Measurements from ENCODE around the gene EXO5. TPM values are rescaled to one million over a fixed set of nuclear protein-coding genes. Genes with fewer than 3 reads are reported as not detected.
A peak's percentile ranks its signal among the peaks of the same experiment; 100 is the strongest.
"Not testable (repeated sequence)": the region's sequence is repeated elsewhere in the genome, so short reads cannot be mapped to it uniquely, and the experiment has no call there.

The EXO5 gene
- polyA plus RNA-seq, 6 donors from 2014 or later: 5.5 to 16.2 (median 7.4) TPM

- Mint-ChIP-seq H3K27me3 (peaks cover 4 to 12% (median 6%) of the 10 kb centered on the region in 3 donors), H3K36me3 (peaks cover 11 to 31% of the 10 kb centered on the region in 2 donors), H3K27ac (no peak overlapping the region), H3K9me3 (peaks cover 9 to 37% (median 15%) of the 10 kb centered on the region in 7 donors), H3K4me3 (no peak overlapping the region), H3K4me1 (no peaks in the 10 kb centered on the region)
- ATAC-seq (ENCODE audit: low read depth in 2 of 2) (no peak), DNase-seq (no peak)
These were observed 10.9 kb downstream of the EXO5 start for GRCh38 chr1:40519517-40519916.

DNA sequence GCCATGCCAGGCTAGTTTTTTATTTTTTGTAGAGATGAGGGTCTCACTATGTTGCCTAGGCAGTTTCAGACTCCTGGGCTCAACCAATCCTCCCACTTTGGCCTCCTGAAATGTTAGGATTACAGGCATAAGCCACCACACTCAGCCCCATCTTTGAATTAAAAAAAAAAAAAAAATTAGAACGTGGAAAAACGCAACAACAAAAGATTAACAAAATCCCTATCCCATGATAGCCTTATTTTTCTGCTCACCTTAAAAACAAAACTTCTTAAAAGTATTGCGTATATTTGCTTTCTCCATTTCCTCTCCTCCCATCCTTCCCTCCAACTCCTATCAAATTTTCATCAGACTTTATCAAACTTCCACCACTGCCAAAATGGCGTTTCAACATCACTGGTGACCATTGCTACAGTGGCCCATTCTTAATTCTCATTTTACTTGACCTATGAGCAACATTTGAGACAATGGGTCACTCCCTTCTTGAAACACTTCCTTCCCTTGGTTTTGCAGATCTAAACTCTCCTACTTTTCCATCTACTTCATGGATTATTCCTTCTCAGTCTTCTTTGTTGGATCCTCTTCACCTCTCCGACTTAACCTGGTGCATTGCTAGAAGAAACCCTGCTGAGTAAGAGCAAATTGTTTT is 22.3 kb downstream of the EXO5 start:
- Mint-ChIP-seq H3K4me1 (peaks cover 24 to 25% (median 24%) of the 10 kb centered on the region in 3 donors), H3K27ac (peak overlapping the region; percentile 95 to 97 (median 96)), H3K4me3 (peak overlapping the region; percentile 91 to 99 (median 98)), H3K9me3 (peaks cover 0 to 13% (median 7%) of the 10 kb centered on the region in 7 donors), H3K27me3 (peaks cover 4 to 18% (median 16%) of the 10 kb centered on the region in 3 donors), H3K36me3 (peaks cover 3 to 11% of the 10 kb centered on the region in 2 donors)
- DNase-seq (no peak), ATAC-seq (ENCODE audit: low read depth in 2 of 2) (no peak)

DNA sequence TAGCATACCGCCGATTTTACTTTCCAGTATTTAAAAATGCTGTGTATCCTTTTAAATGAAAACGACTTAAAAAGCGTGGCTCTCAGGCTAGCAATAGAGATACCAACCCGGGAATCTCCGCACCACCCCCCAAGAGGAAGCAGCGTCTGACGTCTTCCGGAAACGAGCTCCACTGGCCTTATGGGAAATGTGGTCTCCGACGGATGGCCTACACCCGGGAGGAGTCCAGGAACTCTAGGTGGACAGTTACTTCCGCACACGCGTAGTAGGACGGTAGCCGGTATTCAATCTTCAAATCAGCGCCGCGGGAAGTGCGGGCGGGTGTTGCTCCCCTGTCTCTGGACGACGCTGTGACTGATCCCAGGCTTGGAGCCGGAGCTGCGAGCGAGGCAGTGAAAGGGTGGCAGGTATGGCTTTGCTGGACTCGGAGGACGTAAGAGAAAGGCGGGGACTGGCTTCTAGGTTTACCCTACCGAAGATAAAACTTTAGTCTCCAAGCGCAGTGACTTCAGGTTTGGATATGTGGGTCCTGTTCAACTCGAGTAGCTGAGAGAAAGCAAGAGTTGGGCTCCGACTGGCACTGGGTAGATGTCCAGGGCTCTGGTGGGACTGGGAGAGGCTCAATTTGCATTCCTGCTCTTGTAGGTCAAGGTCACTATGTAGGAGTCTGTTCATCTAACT is 23.0 kb downstream of the EXO5 start, which contains the start of gene ZNF684:
TSS of gene ZNF684 (plus strand) at position 257 of the 681 bp plus-strand sequence. CDS start 1,530 bp downstream, outside the sequence.
- Mint-ChIP-seq H3K36me3 (peaks cover 0 to 11% of the 10 kb centered on the region in 2 donors), H3K4me3 (peak within 1 kb of the TSS; percentile 91 to 99 (median 98)), H3K27ac (peak within 1 kb of the TSS; percentile 95 to 97 (median 96)), H3K27me3 (peaks cover 0 to 13% (median 12%) of the 10 kb centered on the region in 3 donors), H3K4me1 (peaks cover 24 to 25% (median 24%) of the 10 kb centered on the region in 3 donors), H3K9me3 (peaks cover 0 to 10% (median 2%) of the 10 kb centered on the region in 7 donors)
- ATAC-seq (ENCODE audit: low read depth in 2 of 2) (peak; percentile 95 to 96), DNase-seq (peak; percentile 80)

DNA sequence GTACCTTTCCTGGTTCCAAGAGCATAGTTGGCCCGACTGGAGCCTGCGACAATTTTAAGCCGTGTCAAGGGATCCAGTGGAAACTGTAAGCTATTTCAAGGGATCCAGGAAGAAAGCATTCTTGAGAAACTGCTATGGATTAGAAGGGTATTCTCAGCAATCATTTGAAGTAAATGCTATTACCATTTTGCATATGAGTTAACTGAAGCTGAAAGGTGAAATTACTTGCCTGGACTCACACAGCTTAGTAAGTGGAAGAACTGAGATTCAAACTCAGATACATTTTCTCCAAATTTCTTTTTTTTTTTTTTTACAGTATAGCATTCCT is 23.5 kb downstream of the EXO5 start:
- DNase-seq (no peak), ATAC-seq (ENCODE audit: low read depth in 2 of 2) (no peak)
- Mint-ChIP-seq H3K36me3 (peaks cover 0 to 11% of the 10 kb centered on the region in 2 donors), H3K27me3 (peaks cover 0 to 13% (median 12%) of the 10 kb centered on the region in 3 donors), H3K9me3 (peaks cover 0 to 10% (median 2%) of the 10 kb centered on the region in 7 donors), H3K4me3 (peak overlapping the region; percentile 91 to 99 (median 98)), H3K4me1 (peaks cover 24 to 25% (median 24%) of the 10 kb centered on the region in 3 donors), H3K27ac (peak overlapping the region; percentile 95 to 97 (median 96))

- Mint-ChIP-seq H3K4me3 (peak overlapping the region in 7 of 8 donors; percentile 26 to 99 (median 97)), H3K36me3 (peaks cover 0 to 11% of the 10 kb centered on the region in 2 donors), H3K27me3 (peaks cover 0 to 13% (median 12%) of the 10 kb centered on the region in 3 donors), H3K9me3 (peaks cover 0 to 10% (median 2%) of the 10 kb centered on the region in 7 donors), H3K4me1 (peaks cover 24 to 25% (median 24%) of the 10 kb centered on the region in 3 donors), H3K27ac (peak overlapping the region in 2 of 6 donors; percentile 28 to 69)
- ATAC-seq (ENCODE audit: low read depth in 2 of 2) (peak; percentile 37 to 42), DNase-seq (peak; percentile 34)
These were observed 24.4 kb downstream of the EXO5 start for GRCh38 chr1:40532844-40533424.

DNA sequence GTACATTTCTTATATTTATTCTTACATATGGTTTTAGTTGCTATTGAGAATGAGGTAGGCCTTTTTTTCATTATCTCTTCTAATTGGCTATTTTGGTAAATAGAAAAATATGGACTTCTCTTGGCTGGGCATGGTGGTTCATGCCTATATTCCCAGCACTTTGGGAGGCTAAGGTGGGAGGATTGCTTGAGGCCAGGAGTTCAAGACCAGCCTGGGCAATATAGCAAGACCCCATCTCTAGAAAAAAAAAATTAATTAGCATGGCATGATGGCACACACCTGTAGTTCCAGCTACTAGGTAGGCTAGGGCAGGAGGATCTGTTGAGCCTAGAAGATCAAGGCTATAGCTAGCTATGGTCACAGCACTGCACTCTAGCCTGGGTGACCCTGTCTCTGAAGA is 26.0 kb downstream of the EXO5 start:
- Mint-ChIP-seq H3K9me3 (peaks cover 0 to 10% (median 2%) of the 10 kb centered on the region in 7 donors), H3K36me3 (peaks cover 0 to 11% of the 10 kb centered on the region in 2 donors), H3K4me1 (peaks cover 24 to 25% (median 24%) of the 10 kb centered on the region in 3 donors), H3K4me3 (peak overlapping the region in 1 of 8 donors; percentile 29), H3K27me3 (peaks cover 0 to 6% (median 6%) of the 10 kb centered on the region in 3 donors), H3K27ac (no peak overlapping the region)
- no peak for DNase-seq
- ATAC-seq (ENCODE audit: low read depth in 2 of 2): no peak

GRCh38 chr1:40535732-40536131 is 27.2 kb downstream of the EXO5 start:
- Mint-ChIP-seq H3K9me3 (peaks cover 0 to 7% (median 2%) of the 10 kb centered on the region in 7 donors), H3K27me3 (peaks cover 0 to 6% (median 5%) of the 10 kb centered on the region in 3 donors), H3K27ac (peak overlapping the region in 1 of 6 donors; percentile 47), H3K4me1 (peaks cover 22 to 23% (median 23%) of the 10 kb centered on the region in 3 donors), H3K4me3 (no peak overlapping the region), H3K36me3 (peaks cover 0 to 9% of the 10 kb centered on the region in 2 donors)
- DNase-seq (no peak), ATAC-seq (ENCODE audit: low read depth in 2 of 2) (no peak)

GRCh38 chr1:40539338-40539737 is 30.8 kb downstream of the EXO5 start:
- Mint-ChIP-seq H3K9me3 (no peaks in the 10 kb centered on the region), H3K36me3 (peaks cover 7 to 10% of the 10 kb centered on the region in 2 donors), H3K27me3 (no peaks in the 10 kb centered on the region), H3K4me3 (no peak overlapping the region), H3K4me1 (no peaks in the 10 kb centered on the region), H3K27ac (no peak overlapping the region)
- ATAC-seq (ENCODE audit: low read depth in 2 of 2): no peak
- DNase-seq: no peak

- peaks cover 35 to 37% of the 10 kb centered on the region in 2 donors for H3K36me3 Mint-ChIP-seq
- H3K9me3 Mint-ChIP-seq: peaks cover 4 to 27% (median 14%) of the 10 kb centered on the region in 7 donors
- H3K27ac Mint-ChIP-seq: no peak overlapping the region
- H3K4me1 Mint-ChIP-seq: no peaks in the 10 kb centered on the region
- ATAC-seq (ENCODE audit: low read depth in 2 of 2) (no peak), DNase-seq (no peak)
- H3K4me3 Mint-ChIP-seq: no peak overlapping the region
- H3K27me3 Mint-ChIP-seq: no peaks in the 10 kb centered on the region
These were observed 38.4 kb downstream of the EXO5 start for GRCh38 chr1:40546957-40547356.

DNA sequence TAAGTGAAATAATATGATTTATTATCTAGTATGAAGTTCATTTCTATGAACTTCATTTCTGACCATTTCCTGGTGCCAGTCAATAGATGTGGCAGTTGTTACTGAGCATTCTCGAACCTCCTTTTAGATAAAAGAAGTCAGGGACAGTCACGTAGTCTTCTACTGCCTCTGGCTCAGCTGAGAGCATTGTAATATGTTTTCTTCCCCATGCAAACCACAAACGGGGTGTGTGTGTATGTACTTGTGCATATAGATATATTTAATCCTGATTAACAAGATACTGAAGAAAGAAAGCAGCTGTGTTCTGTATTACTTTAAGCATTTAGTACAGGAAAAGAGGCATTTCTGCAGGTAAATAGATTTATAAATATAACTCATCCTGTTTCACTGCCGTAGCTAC is 44.5 kb downstream of the EXO5 start:
- no peaks in the 10 kb centered on the region for H3K36me3 Mint-ChIP-seq
- no peak overlapping the region for H3K27ac Mint-ChIP-seq

GRCh38 chr1:40554807-40555206 is 46.2 kb downstream of the EXO5 start:
- DNase-seq: not testable (repeated sequence)

More for the DNA sequence above, 44.5 kb downstream of the EXO5 start:
- no peak for DNase-seq
- no peaks in the 10 kb centered on the region for H3K4me1 Mint-ChIP-seq
- no peak for ATAC-seq (ENCODE audit: low read depth in 2 of 2)
- H3K9me3 Mint-ChIP-seq: peaks cover 0 to 6% (median 4%) of the 10 kb centered on the region in 7 donors
- H3K4me3 Mint-ChIP-seq: no peak overlapping the region
- H3K27me3 Mint-ChIP-seq: no peaks in the 10 kb centered on the region

DNA sequence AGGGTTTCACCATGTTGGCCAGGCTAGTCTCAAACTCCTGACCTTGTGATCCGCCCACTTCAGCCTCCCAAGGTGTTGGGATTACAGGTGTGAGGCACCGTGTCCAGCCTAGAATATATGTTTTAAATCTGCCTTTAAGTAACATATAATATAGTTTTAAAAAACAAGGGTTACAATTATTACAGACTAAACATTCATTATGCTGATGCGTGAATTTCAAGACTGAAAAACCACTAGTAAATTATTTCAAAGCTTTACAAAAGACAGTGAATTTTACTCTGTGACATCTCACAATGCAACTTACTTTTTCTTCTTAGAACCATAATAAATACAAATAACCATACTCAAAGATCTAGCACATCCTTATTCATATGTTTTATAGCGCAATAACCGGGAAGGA is 47.6 kb downstream of the EXO5 start:
- Mint-ChIP-seq H3K4me3 (no peak overlapping the region), H3K27ac (no peak overlapping the region), H3K4me1 (no peaks in the 10 kb centered on the region), H3K9me3 (peaks cover 0 to 5% (median 2%) of the 10 kb centered on the region in 7 donors), H3K36me3 (no peaks in the 10 kb centered on the region), H3K27me3 (peaks cover 0 to 4% (median 3%) of the 10 kb centered on the region in 3 donors)
- DNase-seq (no peak), ATAC-seq (ENCODE audit: low read depth in 2 of 2) (no peak)

More at GRCh38 chr1:40554807-40555206, 46.2 kb downstream of the EXO5 start:
- H3K36me3 Mint-ChIP-seq; H3K27me3 Mint-ChIP-seq; H3K4me1 Mint-ChIP-seq; ATAC-seq (ENCODE audit: low read depth in 2 of 2); H3K4me3 Mint-ChIP-seq; H3K27ac Mint-ChIP-seq; H3K9me3 Mint-ChIP-seq: not testable (repeated sequence)

DNA sequence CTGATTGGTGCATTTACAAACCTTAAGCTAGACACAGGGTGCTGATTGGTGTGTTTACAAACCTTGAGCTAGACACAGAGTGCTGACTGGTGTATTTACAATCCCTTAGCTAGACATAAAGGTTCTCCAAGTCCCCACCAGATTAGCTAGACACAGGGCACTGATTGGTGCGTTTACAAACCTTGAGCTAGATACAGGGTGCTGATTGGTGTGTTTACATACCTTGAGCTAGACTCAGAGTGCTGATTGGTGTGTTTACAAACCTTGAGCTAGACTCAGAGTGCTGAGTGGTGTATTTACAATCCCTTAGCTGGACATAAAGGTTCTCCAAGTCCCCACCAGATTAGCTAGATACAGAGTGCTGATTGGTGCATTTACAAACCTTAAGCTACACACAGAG is 49.7 kb downstream of the EXO5 start:
- not testable (repeated sequence) for H3K4me3 Mint-ChIP-seq; ATAC-seq (ENCODE audit: low read depth in 2 of 2); H3K9me3 Mint-ChIP-seq; DNase-seq; H3K36me3 Mint-ChIP-seq; H3K4me1 Mint-ChIP-seq; H3K27ac Mint-ChIP-seq
- H3K27me3 Mint-ChIP-seq: peaks cover 0 to 14% (median 3%) of the 10 kb centered on the region in 3 donors
